Sigmoid colon (tissue), 7 donors: Measurements from ENCODE around the gene SLC45A1. TPM values are rescaled to one million over a fixed set of nuclear protein-coding genes. Genes with fewer than 3 reads are reported as not detected.
"Not testable (repeated sequence)": the region's sequence is repeated elsewhere in the genome, so short reads cannot be mapped to it uniquely, and the experiment has no call there.

Experiments used
- DNase-seq: peaks from one replicate; pipeline ENCODE4 v3.0.0-alpha.2; 2019
- H3K27ac ChIP-seq, 4 donors: fragments of 200-600 bp; sonication (generic); one replicate each; pipeline ENCODE4 v1.5.1; 2016 to 2019; ENCODE audit warnings: mild to moderate bottlenecking in 1 of 4
- H3K27me3 ChIP-seq, 3 donors: fragments of 200-600 bp; sonication (generic); one replicate each; pipeline ENCODE4 v1.5.1; 2019; ENCODE audit warnings: mild to moderate bottlenecking in 1 of 3
- H3K36me3 ChIP-seq, 4 donors: fragments of 200-600 bp; sonication (generic); one replicate each; pipeline ENCODE4 v1.5.1; 2016 to 2019
- H3K4me1 ChIP-seq, 4 donors: fragments of 200-600 bp; sonication (generic); one replicate each; pipeline ENCODE4 v1.5.1; 2017 to 2019
- H3K4me3 ChIP-seq, 4 donors: fragments of 200-600 bp; sonication (generic); one replicate each; pipeline ENCODE4 v1.5.1; 2017 to 2019; ENCODE audit warnings: mild to moderate bottlenecking in 2 of 4, moderate library complexity in 1 of 4
- H3K9me3 ChIP-seq, 4 donors: fragments of 200-600 bp in 3 of 4; sonication (generic) in 3 of 4; one replicate each; pipeline versions ENCODE4 v1.5.1 to v1.6.1; 2013 to 2019
- EP300 ChIP-seq, 4 donors: sonication (generic); formaldehyde crosslinking; IDR thresholded peaks; one replicate each; pipeline ENCODE4 v1.6.1; 2017; ENCODE audit warnings: antibody characterized with exemption in 4 of 4
- POLR2A ChIP-seq, 2 donors: fragments of 450-650 bp; IDR thresholded peaks; one replicate each; pipeline ENCODE4 v1.6.1; 2016; ENCODE audit warnings: antibody characterized with exemption in 2 of 2, mild to moderate bottlenecking in 2 of 2, moderate library complexity in 2 of 2
- POLR2AphosphoS5 ChIP-seq, 4 donors: sonication (generic); formaldehyde crosslinking; IDR thresholded peaks; one replicate each; pipeline ENCODE4 v1.6.1; 2017; ENCODE audit warnings: antibody characterized with exemption in 4 of 4
- WGBS, 2 donors: extraction: QIAGEN DNeasy Blood & Tissue Kit; methylation state at CpG; one replicate each; pipeline ENCODE4 v1.1.7; 2013; 5-methylcytosine and 5-hydroxymethylcytosine counted together
- intact Hi-C: fragments of 100-400 bp; cut with DNase I; formaldehyde crosslinking; loops from one replicate; pipeline ENCODE4 v1.15.1; 2023
- polyA plus RNA-seq, 3 donors: library from polyadenylated mRNA; stranded (reverse); fragments of 200-250 nt; gene quantifications; one replicate each; pipeline ENCODE4 v1.2.3, GENCODE V29; 2013
- total RNA-seq, 4 donors: library from RNA; depleted of rRNA; stranded (reverse); fragments of >200 nt; gene quantifications; one replicate each; pipeline ENCODE4 v1.1.0, GENCODE V29; 2016
- TF ChIP-seq, protein P1 (sequence below), 4 experiments: fragments of 450-650 bp in 3 of 4; fragments of 200-600 bp in 1 of 4; IDR thresholded peaks; one replicate each; pipeline ENCODE4 v1.5.1; 2016 to 2019; ENCODE audit warnings: antibody characterized with exemption in 4 of 4, mild to moderate bottlenecking in 3 of 4, moderate library complexity in 2 of 4
- donor health status: healthy with polysubstance abuse.
- donor health status: Bipolar disorder and iron deficiency.
- donor health status: healthy.

Gene SLC45A1
- 1 to 10 TPM; 1.4 to 6.5 (median 4.3) TPM for total RNA-seq
- 1 to 10 TPM in 1 of 3 donors, not detected in 2; 1.5 TPM for polyA plus RNA-seq

DNA sequence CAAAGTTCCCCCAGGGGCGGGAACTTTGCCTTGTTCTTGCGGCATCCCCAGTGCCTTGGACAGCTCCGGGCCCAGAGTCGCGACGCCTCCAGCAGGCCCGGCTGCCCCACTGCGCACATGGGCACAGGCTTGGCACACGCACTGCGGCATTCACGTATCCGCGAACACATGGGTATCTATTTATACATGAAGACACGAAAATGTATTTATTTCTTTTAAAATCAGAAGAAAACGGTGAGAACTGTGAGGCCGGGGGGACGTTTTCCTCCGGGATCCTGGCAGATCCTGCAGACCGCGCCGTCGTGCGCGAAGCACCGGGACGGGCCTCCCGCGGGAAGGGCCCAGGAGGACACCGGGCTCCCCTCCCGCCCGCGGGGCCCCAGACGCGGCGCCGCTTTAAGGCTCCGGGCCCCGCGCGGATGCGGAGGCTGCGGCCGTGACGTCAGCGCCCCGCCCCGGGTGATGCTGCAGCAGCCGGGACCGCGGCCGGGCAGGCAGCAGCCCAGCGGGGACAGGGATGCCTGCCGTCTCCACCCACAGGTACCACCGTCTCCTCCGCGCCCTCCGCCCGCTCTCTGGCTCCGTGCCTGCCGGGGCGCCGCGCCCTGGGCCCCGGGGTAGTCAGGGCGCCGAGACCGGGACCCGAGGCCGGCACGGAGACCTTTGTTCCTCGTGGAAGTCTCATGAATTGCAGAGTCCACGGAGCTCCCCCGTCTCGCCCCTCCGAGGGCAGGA is at the start of gene SLC45A1:
Gene SLC45A1 (plus strand): TSS at position 468 of the 735 bp plus-strand sequence. CDS start 6,216 bp downstream, outside the sequence.
- DNase-seq: peak; percentile 92
- Histone ChIP-seq H3K27me3 (no peaks in the 10 kb centered on the region), H3K4me1 (peaks cover 0 to 28% (median 24%) of the 10 kb centered on the region in 4 donors), H3K36me3 (no peaks in the 10 kb centered on the region), H3K9me3 (no peaks in the 10 kb centered on the region), H3K4me3 (peak within 1 kb of the TSS; percentile 52 to 88 (median 75)), H3K27ac (peak within 1 kb of the TSS; percentile 62 to 77 (median 66))
- TF ChIP-seq EP300 (IDR thresholded peaks at IDR 0.05) (no peak), POLR2A (IDR thresholded peaks at IDR 0.05) (peak in 1 of 2 donors; percentile 39), POLR2AphosphoS5 (IDR thresholded peaks at IDR 0.05) (peak in 3 of 4 donors; percentile 66 to 83 (median 75))
- 12 to 14% methylated on average over 75 of the region's 75 CpGs for WGBS, 2 donors
- intact Hi-C loops: loop anchor here (10.0 kb wide), 1 partner anchor 183 kb away; no protein-coding TSS in a partner anchor

- no peaks in the 10 kb centered on the region for H3K4me1 ChIP-seq
- H3K4me3 ChIP-seq: no peak overlapping the region
- no peaks in the 10 kb centered on the region for H3K9me3 ChIP-seq
- DNase-seq: no peak
- H3K27ac ChIP-seq: no peak overlapping the region
- intact Hi-C loops: no loop called here
- 64 to 79% methylated on average over 4 of the region's 4 CpGs for WGBS, 2 donors
- TF ChIP-seq POLR2A (IDR thresholded peaks at IDR 0.05) (no peak), EP300 (IDR thresholded peaks at IDR 0.05) (no peak), POLR2AphosphoS5 (IDR thresholded peaks at IDR 0.05) (no peak)
- TF ChIP-seq, protein P1, sequence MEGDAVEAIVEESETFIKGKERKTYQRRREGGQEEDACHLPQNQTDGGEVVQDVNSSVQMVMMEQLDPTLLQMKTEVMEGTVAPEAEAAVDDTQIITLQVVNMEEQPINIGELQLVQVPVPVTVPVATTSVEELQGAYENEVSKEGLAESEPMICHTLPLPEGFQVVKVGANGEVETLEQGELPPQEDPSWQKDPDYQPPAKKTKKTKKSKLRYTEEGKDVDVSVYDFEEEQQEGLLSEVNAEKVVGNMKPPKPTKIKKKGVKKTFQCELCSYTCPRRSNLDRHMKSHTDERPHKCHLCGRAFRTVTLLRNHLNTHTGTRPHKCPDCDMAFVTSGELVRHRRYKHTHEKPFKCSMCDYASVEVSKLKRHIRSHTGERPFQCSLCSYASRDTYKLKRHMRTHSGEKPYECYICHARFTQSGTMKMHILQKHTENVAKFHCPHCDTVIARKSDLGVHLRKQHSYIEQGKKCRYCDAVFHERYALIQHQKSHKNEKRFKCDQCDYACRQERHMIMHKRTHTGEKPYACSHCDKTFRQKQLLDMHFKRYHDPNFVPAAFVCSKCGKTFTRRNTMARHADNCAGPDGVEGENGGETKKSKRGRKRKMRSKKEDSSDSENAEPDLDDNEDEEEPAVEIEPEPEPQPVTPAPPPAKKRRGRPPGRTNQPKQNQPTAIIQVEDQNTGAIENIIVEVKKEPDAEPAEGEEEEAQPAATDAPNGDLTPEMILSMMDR (IDR thresholded peaks at IDR 0.05): no peak
- H3K27me3 ChIP-seq: no peaks in the 10 kb centered on the region
- H3K36me3 ChIP-seq: no peaks in the 10 kb centered on the region
Observed at GRCh38 chr1:8273036-8273435, 44.9 kb upstream of the SLC45A1 start.

GRCh38 chr1:8274352-8274751 is 43.6 kb upstream of the SLC45A1 start:
- 28 to 49% methylated on average over 8 of the region's 8 CpGs for WGBS, 2 donors
- Histone ChIP-seq H3K27ac (no peak overlapping the region), H3K27me3 (no peaks in the 10 kb centered on the region)

DNA sequence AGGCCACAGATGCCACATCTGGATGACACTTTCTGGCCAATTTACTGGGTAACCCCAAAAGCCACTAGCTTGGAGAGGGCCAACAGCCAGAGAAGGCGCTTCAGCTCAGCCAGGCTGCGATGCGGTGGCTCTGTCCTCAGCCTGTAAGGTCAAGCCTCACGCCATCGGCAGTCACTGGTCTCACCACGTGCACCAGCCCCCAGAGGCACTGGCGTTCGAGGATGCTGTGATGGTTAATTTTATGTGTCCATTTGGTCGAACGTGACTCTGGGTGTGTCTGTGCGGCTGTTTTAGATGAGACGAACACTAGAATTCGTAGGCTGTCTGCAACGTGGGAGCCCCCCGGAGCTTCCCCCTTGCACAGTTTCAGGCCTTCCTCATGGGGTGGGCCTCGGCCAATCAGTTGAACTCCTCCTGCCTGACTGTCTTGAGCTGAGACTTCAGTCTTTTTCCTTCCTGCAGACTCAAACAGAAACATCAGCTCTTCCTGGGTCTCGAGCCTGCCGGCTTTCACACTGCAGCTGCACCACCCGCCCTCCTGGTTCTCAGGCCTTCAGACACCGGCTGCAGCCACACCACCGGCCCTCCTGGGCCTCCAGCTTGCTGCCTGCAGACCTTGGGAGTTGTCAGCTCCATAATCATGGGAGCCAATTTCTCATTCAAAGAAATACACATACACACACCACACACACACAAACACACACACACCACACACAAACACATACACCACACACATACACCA is 41.6 kb upstream of the SLC45A1 start:
- H3K4me3 ChIP-seq: no peak overlapping the region
- H3K36me3 ChIP-seq: no peaks in the 10 kb centered on the region
- no peaks in the 10 kb centered on the region for H3K27me3 ChIP-seq
- no peak overlapping the region for H3K27ac ChIP-seq
- no peak for DNase-seq
- no peaks in the 10 kb centered on the region for H3K9me3 ChIP-seq
- no peaks in the 10 kb centered on the region for H3K4me1 ChIP-seq
- 88 to 90% methylated on average over 21 of the region's 21 CpGs for WGBS, 2 donors
- intact Hi-C loops: no loop called here
- TF ChIP-seq, protein P1 (IDR thresholded peaks at IDR 0.05): no peak
- TF ChIP-seq POLR2A (IDR thresholded peaks at IDR 0.05) (no peak), EP300 (IDR thresholded peaks at IDR 0.05) (no peak), POLR2AphosphoS5 (IDR thresholded peaks at IDR 0.05) (no peak)

More at GRCh38 chr1:8274352-8274751, 43.6 kb upstream of the SLC45A1 start:
- intact Hi-C loops: no loop called here
- no peaks in the 10 kb centered on the region for H3K4me1 ChIP-seq
- DNase-seq: no peak
- H3K9me3 ChIP-seq: no peaks in the 10 kb centered on the region
- no peak overlapping the region for H3K4me3 ChIP-seq
- H3K36me3 ChIP-seq: no peaks in the 10 kb centered on the region
- TF ChIP-seq, protein P1 (IDR thresholded peaks at IDR 0.05): no peak
- TF ChIP-seq EP300 (IDR thresholded peaks at IDR 0.05) (no peak), POLR2A (IDR thresholded peaks at IDR 0.05) (no peak), POLR2AphosphoS5 (IDR thresholded peaks at IDR 0.05) (no peak)

DNA sequence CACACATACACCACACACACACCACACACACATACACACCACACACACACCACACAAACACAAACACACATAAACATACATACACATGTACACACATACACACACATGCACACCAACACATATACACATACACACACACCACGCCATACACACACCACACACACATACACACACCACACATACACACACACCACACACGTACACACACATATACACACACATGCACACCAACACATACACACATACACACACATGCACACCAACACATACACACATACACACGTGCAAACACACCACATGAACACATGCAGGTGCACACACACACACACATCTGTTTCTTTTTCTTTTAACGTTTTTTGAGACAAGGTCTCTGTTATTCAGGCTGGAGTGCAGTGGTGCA is 41.0 kb upstream of the SLC45A1 start:
- H3K27me3 ChIP-seq: no peaks in the 10 kb centered on the region
- TF ChIP-seq EP300 (IDR thresholded peaks at IDR 0.05) (no peak), POLR2AphosphoS5 (IDR thresholded peaks at IDR 0.05) (no peak), POLR2A (IDR thresholded peaks at IDR 0.05) (no peak)
- TF ChIP-seq, protein P1 (IDR thresholded peaks at IDR 0.05): no peak
- 80 to 90% methylated on average over 4 of the region's 4 CpGs for WGBS, 2 donors
- no peaks in the 10 kb centered on the region for H3K4me1 ChIP-seq
- H3K27ac ChIP-seq: no peak overlapping the region
- H3K36me3 ChIP-seq: no peaks in the 10 kb centered on the region
- H3K9me3 ChIP-seq: no peaks in the 10 kb centered on the region
- intact Hi-C loops: no loop called here
- DNase-seq: no peak
- H3K4me3 ChIP-seq: no peak overlapping the region

- H3K4me1 ChIP-seq, H3K4me3 ChIP-seq, H3K36me3 ChIP-seq, H3K9me3 ChIP-seq, DNase-seq, H3K27ac ChIP-seq, intact Hi-C loops, H3K27me3 ChIP-seq: not testable (repeated sequence)
- 88 to 91% methylated on average over 8 of the region's 8 CpGs for WGBS, 2 donors
Observed at GRCh38 chr1:8278677-8279076, 39.2 kb upstream of the SLC45A1 start.
